ENCODE measurements around the gene UNG. TPM values are rescaled to one million over a fixed set of nuclear protein-coding genes. Genes with fewer than 3 reads are reported as not detected.
A peak's percentile ranks its signal among the peaks of the same experiment; 100 is the strongest.
"Not testable (repeated sequence)": the region's sequence is repeated elsewhere in the genome, so short reads cannot be mapped to it uniquely, and the experiment has no call there.

The UNG gene
- total RNA-seq, 2 donors from 2014 or later = 39.6 to 59.3 TPM

DNA sequence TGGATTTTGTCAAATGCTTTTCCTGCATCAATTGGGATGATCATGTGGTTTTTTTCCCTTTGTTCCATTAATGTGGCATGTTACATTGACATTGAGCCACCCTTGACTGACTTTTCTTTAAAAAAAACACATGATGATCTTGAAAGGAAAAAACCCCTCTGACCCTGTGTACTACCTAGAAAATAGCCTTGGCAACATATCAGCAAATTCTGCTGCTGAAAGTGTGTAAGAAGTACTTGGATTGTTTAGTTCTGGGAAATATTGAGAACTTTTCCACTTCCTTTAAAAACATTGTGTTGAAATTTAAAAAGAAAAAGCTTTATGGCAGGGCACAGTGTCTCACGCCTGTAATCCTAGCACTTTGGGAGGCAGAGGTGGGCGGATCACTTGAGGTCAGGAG lies 39.7 kb downstream of the UNG start:
- Histone ChIP-seq H3K27ac (no peak overlapping the region), H3K27me3 (replicated peaks; ENCODE audit: insufficient read depth) (no peaks in the 10 kb centered on the region), H3K36me3 (no peaks in the 10 kb centered on the region), H3K4me3 (no peak overlapping the region), H3K4me1 (replicated peaks) (no peaks in the 10 kb centered on the region), H3K9me3 (no peaks in the 10 kb centered on the region)
- 77% methylated on average over 2 of the region's 2 CpGs for WGBS
- no peak for DNase-seq (ENCODE audit: low spot score)
- TF ChIP-seq POLR2AphosphoS5 (IDR thresholded peaks at IDR 0.05) (peak; percentile 9), POLR2A (IDR thresholded peaks at IDR 0.05) (no peak)
- TF ChIP-seq, protein P1, sequence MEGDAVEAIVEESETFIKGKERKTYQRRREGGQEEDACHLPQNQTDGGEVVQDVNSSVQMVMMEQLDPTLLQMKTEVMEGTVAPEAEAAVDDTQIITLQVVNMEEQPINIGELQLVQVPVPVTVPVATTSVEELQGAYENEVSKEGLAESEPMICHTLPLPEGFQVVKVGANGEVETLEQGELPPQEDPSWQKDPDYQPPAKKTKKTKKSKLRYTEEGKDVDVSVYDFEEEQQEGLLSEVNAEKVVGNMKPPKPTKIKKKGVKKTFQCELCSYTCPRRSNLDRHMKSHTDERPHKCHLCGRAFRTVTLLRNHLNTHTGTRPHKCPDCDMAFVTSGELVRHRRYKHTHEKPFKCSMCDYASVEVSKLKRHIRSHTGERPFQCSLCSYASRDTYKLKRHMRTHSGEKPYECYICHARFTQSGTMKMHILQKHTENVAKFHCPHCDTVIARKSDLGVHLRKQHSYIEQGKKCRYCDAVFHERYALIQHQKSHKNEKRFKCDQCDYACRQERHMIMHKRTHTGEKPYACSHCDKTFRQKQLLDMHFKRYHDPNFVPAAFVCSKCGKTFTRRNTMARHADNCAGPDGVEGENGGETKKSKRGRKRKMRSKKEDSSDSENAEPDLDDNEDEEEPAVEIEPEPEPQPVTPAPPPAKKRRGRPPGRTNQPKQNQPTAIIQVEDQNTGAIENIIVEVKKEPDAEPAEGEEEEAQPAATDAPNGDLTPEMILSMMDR (IDR thresholded peaks at IDR 0.05) = no peak
- intact Hi-C loops (cut with DNase I) = no loop called here

DNA sequence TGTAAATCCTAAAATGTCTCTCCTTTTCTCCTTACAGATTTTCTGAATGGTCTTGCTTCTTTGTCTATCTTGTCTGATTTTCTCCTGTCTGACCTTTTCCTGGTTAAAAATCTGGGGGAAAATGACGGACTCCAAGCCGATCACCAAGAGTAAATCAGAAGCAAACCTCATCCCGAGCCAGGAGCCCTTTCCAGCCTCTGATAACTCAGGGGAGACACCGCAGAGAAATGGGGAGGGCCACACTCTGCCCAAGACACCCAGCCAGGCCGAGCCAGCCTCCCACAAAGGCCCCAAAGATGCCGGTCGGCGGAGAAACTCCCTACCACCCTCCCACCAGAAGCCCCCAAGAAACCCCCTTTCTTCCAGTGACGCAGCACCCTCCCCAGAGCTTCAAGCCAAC lies 42.0 kb downstream of the UNG start:
- Histone ChIP-seq H3K4me1 (replicated peaks) (no peaks in the 10 kb centered on the region), H3K27ac (no peak overlapping the region)
- no peak for DNase-seq (ENCODE audit: low spot score)

GRCh38 chr12:109139791-109140190 lies 42.4 kb downstream of the UNG start:
- intact Hi-C loops (cut with DNase I) = no loop called here
- no peak overlapping the region for H3K4me3 ChIP-seq
- no peaks in the 10 kb centered on the region for H3K27me3 ChIP-seq (replicated peaks; ENCODE audit: insufficient read depth)
- no peaks in the 10 kb centered on the region for H3K4me1 ChIP-seq (replicated peaks)
- no peaks in the 10 kb centered on the region for H3K9me3 ChIP-seq
- no peak for TF ChIP-seq POLR2A (IDR thresholded peaks at IDR 0.05)
- TF ChIP-seq, protein P1 (IDR thresholded peaks at IDR 0.05) = no peak
- no peak for TF ChIP-seq POLR2AphosphoS5 (IDR thresholded peaks at IDR 0.05)
- H3K36me3 ChIP-seq = no peaks in the 10 kb centered on the region
- H3K27ac ChIP-seq = no peak overlapping the region
- WGBS = 76% methylated on average over 7 of the region's 7 CpGs
- DNase-seq (ENCODE audit: low spot score) = no peak

More for the DNA sequence above, 42.0 kb downstream of the UNG start:
- no peak for TF ChIP-seq POLR2A (IDR thresholded peaks at IDR 0.05)
- no peak for TF ChIP-seq POLR2AphosphoS5 (IDR thresholded peaks at IDR 0.05)
- TF ChIP-seq, protein P1 (IDR thresholded peaks at IDR 0.05) = no peak
- 94% methylated on average over 9 of the region's 9 CpGs for WGBS
- no peak overlapping the region for H3K4me3 ChIP-seq
- intact Hi-C loops (cut with DNase I) = no loop called here
- no peaks in the 10 kb centered on the region for H3K9me3 ChIP-seq
- no peaks in the 10 kb centered on the region for H3K36me3 ChIP-seq
- H3K27me3 ChIP-seq (replicated peaks; ENCODE audit: insufficient read depth) = no peaks in the 10 kb centered on the region

DNA sequence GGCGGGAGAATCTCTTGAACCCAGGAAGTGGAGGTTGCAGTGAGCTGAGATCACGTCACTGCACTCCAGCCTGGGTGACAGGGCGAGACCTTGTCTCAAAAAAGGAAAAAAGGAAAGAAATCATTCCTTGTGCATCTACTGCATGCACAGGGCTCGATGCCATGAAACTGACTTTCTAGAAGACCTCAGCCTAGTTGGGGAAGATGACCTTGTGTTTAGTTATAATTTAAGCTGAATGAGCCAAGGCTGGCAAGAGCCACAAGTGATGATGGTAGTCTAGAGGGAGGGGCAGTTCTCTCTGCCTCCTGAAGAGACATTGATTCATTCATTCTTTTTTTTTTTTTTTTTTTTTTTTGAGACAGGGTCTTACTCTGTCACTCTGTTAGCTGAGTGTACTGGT lies 43.2 kb downstream of the UNG start:
- Histone ChIP-seq H3K27ac (no peak overlapping the region), H3K4me1 (replicated peaks) (no peaks in the 10 kb centered on the region), H3K4me3 (no peak overlapping the region), H3K9me3 (no peaks in the 10 kb centered on the region), H3K27me3 (replicated peaks; ENCODE audit: insufficient read depth) (no peaks in the 10 kb centered on the region), H3K36me3 (no peaks in the 10 kb centered on the region)
- DNase-seq (ENCODE audit: low spot score) = no peak
- intact Hi-C loops (cut with DNase I) = no loop called here
- no peak for TF ChIP-seq POLR2A (IDR thresholded peaks at IDR 0.05)
- no peak for TF ChIP-seq POLR2AphosphoS5 (IDR thresholded peaks at IDR 0.05)
- TF ChIP-seq, protein P1 (IDR thresholded peaks at IDR 0.05) = no peak
- 91% methylated on average over 4 of the region's 4 CpGs for WGBS

DNA sequence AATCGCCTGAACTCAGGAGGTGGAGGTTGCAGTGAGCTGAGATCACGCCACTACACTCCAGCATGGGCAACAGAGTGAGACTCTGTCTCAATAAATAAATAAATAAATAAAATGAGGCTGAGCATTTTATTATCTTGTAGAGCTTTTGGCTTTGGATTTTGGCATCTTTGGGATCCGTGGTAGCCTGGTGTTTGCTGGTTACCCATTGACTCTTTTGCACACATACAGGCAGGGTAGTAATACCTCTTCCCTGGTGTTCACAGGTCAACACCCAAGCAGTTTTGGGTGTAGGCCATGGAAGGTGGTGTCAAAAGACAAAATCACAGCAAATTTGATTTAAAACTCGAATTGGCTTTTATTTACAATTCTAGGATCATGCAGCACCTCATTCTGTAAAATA lies 46.8 kb downstream of the UNG start:
- Histone ChIP-seq H3K27me3 (replicated peaks; ENCODE audit: insufficient read depth) (no peaks in the 10 kb centered on the region), H3K36me3 (no peaks in the 10 kb centered on the region), H3K4me3 (no peak overlapping the region), H3K4me1 (replicated peaks) (no peaks in the 10 kb centered on the region), H3K27ac (no peak overlapping the region), H3K9me3 (no peaks in the 10 kb centered on the region)
- 56% methylated on average over 4 of the region's 4 CpGs for WGBS
- intact Hi-C loops (cut with DNase I) = no loop called here
- TF ChIP-seq, protein P1 (IDR thresholded peaks at IDR 0.05) = no peak
- TF ChIP-seq POLR2AphosphoS5 (IDR thresholded peaks at IDR 0.05) (no peak), POLR2A (IDR thresholded peaks at IDR 0.05) (no peak)
- no peak for DNase-seq (ENCODE audit: low spot score)

DNA sequence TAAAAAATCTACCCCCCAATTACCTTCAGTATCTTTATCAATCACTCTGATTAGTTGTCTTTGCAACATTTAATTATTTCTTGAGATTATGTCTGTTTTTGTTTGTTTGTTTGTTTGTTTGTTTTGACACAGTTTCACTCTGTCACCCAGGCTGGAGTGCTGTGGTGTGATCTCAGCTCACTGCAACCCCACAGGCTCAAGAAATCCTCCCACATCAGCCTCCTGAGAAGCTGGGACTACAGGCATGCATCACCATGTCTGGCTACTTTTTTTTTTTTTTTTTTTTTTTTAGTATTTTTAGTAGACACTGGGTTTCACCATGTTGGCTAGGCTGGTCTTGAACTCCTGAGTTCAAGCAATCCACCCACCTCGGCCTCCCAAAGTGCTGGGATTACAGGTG lies 49.7 kb downstream of the UNG start:
- H3K4me3 ChIP-seq; H3K27me3 ChIP-seq (replicated peaks; ENCODE audit: insufficient read depth); H3K4me1 ChIP-seq (replicated peaks); H3K36me3 ChIP-seq; H3K27ac ChIP-seq; H3K9me3 ChIP-seq; DNase-seq (ENCODE audit: low spot score); intact Hi-C loops (cut with DNase I): not testable (repeated sequence)
- 100% methylated on average over 1 of the region's 1 CpG for WGBS
